Fibroblast of skin of back (primary cell): ENCODE measurements around the gene MUC4.
"Not testable (repeated sequence)": the region's sequence is repeated elsewhere in the genome, so short reads cannot be mapped to it uniquely, and the experiment has no call there.

ENCODE experiments used
- DNase-seq: peaks from one replicate; pipeline ENCODE4 v3.0.0-alpha.2; 2013

Gene MUC4

DNA sequence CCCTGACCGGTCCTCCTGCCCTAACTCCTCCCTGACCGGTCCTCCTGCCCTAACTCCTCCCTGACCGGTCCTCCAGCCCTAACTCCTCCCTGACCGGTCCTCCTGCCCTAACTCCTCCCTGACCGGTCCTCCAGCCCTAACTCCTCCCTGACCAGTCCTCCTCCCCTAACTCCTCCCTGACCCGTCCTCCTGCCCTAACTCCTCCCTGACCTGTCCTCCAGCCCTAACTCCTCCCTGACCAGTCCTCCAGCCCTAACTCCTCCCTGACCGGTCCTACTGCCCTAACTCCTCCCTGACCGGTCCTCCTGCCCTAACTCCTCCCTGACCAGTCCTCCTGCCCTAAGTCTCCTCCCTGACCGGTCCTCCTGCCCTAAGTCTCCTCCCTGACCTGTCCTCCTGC lies 98.6 kb downstream of the MUC4 start:
- not testable (repeated sequence) for DNase-seq

DNA sequence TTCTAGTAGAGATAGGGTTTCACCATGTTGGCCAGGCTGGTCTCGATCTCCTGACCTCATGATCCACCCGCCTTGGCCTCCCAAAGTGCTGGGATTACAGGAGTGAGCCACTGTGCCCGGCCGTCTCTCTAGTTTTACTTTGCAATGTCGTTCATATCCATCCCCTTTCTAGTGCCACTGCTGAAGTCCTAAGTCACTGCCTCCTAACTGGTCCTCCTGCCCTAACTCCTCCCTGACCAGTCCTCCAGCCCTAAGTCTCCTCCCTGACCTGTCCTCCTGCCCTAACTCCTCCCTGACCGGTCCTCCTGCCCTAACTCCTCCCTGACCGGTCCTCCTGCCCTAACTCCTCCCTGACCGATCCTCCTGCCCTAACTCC lies 99.2 kb downstream of the MUC4 start:
- not testable (repeated sequence) for DNase-seq

DNA sequence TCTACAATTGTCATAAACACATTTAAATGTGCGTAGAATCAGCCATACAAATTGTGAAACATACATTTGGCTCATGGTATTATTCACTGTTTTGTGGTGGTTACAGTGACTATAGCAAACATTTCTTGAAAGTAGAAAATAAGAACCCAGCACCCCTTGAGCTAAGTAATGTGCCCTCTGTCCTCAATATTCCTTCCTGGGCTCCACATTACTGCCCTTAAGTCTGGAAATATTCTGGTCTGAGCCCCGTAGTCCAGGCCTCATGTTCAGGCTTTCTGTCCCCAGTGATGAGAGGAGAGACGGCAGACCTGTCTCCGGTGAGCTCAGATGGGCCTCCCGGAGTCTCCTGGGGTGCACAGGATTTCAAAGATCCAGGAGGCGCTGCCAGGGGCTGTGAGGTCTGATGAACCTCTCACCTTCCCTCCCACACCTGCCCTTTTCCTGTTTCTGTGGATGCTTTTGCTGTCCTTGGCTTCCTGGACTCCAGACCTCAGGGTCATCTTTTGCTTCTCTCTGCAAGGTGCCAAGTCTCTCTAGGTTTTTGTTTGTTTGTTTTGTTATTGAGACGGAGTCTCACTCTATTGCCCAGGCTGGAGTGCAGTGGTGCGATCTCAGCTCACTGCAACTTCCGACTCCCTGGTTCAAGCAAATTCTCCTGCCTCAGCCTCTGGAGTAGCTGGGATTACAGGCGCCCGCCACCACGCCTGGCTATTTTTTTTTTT lies 99.8 kb downstream of the MUC4 start:
- DNase-seq = no peak

DNA sequence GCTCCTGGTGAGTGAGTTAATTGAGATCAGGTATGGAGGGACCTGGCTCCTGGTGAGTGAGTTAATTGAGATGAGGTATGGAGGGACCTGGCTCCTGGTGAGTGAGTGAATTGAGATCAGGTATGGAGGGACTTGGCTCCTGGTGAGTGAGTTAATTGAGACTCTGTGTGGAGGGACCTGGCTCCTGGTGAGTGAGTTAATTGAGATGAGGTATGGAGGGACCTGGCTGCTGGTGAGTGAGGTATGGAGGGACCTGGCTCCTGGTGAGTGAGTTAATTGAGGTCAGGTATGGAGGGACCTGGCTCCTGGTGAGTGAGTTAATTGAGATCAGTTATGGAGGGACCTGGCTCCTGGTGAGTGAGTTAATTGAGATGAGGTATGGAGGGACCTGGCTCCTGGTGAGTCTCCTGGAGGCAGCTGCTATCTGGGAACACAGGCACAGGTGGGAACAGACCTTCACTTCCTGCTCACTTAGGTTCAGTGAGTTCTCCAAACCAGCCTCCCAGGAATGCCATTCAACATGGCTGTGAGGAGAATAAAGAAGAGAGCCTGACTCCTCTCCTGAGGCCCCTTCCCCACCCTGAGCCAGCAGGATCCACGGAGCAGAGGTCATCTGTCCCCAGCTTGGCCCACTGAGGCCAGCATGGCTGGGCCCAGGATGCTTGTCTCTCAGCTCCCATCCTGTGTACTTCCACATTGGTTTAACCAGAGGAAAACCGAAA lies 100.5 kb downstream of the MUC4 start:
- not testable (repeated sequence) for DNase-seq

DNA sequence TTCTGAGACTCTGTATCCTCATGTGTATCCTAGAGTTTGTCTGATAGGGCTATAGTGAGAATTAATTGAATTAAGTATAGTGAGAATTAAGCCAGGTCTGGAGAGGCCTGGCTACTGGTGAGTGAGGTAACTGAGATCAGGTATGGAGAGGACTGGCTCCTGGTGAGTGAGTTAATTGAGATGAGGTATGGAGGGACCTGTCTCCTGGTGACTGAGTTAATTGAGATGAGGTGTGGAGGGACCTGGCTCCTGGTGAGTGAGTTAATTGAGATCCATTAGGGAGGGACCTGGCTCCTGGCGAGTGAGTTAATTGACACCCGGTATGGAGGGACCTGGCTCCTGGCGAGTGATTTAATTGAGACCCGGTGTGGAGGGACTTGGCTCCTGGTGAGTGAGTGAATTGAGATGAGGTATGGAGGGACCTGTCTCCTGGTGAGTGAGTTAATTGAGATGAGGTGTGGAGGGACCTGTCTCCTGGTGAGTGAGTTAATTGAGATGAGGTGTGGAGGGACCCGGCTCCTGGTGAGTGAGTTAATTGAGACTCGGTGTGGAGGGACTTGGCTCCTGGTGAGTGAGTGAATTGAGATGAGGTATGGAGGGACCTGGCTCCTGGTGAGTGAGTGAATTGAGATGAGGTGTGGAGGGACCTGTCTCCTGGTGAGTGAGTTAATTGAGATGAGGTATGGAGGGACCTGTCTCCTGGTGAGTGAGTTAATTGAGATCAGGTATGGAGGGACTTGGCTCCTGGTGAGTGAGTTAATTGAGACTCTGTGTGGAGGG lies 101.4 kb downstream of the MUC4 start:
- not testable (repeated sequence) for DNase-seq

DNA sequence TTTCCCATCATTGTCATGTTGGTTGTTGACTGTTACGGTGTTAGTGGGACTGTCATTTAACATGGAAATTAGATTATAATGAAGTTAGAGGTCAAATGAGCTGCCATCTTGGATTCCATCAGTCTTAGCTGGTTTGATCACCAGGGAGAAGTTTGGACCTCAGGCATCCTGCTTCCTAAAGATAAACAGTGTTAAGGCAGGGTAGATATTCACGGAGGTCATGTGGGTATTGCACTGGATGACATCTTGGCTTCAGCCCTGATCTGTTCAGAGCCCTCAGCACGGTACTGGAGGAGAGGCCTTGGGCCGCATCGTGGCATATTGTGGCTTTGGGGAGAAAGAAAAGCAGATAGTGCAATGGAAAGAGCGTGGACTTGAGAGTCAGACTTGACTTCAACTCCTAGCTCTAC lies 102.0 kb downstream of the MUC4 start:
- no peak for DNase-seq

DNA sequence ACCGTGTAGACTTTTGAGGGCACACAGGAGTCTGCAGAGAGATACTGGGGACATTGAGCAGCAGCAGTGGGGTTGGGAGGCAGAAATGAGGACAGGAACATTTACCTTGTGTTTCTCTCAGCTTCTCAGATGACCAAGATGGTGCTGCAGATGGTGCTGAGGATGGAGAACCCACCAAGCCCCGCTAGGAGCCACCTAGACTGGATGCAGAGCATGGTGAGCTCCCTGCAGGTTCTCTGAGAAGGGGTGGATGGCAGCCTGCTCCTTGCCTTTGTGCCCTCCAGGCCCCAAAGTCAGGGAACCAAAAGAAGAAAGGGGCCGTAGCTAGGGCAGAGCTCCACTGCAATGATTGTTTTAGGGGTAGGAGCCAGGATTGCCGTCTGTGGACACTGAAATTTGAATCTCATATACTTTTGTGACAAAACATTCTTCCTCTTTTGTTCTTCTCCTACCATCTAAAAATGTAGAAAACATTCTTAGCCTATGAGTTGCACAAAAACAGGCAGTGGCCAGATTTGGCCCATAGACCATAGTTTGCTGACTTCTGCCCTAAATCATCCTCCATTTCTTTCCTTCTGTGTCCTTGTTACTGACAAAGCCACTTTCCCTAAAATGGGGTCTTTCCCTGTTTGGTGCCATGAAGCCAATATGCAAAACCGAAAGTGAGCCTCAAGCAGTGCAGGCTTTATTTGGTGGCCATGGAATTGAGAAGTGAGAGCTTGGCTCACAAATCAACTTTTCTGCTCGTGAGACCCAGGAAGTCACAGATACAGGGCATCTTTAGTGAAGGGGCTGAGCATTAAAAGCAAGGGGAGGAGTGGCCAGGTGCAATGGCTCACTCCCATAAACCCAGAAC lies 102.9 kb downstream of the MUC4 start:
- no peak for DNase-seq

DNA sequence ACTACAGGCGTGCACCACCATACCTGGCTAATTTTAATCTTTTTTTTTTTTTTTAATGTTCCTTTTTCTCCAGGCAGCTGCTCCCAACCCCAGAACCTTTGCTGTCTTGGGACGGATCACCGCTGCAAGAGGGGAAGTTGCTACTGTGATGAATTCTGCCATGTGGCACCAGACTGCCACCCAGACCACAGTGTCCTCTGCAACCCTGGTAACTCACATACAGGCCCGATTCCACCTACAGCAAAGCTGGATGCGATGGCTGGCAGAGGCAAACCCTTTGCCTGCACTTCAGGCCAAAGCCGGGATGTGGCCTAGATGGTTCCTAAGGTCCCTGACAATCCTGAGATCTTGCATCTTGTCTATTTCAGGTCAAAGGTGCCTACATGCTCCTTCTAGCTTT lies 103.7 kb downstream of the MUC4 start:
- no peak for DNase-seq

DNA sequence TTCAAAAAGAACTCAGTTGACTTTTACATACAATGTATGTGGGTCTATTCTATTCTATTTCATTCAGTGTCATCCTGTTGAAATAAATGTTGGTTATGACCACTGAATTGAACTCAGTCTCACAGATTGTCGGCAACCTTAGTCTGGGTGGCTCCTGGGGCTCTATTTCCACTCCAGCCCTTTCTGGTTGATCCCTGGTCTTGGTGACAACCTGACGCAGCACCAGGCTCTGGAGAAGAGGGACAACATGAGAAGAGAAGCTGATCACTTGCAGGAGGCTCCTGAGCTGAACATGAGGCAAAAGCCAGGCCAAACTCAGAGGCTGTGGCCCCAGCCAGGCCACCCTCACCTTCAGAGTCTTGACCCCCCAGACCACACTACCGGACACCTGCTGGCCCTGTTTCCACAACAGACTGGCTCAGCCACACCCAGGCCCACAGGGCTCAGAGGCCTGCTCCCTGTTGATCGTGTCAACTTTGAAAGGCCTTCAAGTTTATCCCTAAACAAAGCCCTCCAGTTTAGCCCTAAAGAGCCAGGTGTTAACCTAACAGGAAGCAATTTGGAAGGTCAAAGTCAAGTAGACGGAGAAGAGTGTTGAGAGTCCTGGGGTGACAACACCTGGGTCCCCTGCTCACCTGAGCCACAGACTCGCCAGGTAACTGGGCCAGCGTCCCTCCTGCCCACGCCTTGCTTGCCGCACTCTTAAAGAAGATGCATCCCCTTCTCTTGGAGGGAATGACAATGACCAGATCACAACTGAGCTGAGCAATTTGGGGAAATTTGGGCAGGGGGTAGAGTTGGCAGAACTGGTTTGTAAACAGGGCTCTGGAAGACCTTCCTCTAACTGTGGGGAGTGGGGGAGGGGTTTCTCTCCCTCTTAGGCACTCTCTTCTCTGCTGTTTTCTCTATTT lies 106.4 kb downstream of the MUC4 start:
- DNase-seq = no peak

DNA sequence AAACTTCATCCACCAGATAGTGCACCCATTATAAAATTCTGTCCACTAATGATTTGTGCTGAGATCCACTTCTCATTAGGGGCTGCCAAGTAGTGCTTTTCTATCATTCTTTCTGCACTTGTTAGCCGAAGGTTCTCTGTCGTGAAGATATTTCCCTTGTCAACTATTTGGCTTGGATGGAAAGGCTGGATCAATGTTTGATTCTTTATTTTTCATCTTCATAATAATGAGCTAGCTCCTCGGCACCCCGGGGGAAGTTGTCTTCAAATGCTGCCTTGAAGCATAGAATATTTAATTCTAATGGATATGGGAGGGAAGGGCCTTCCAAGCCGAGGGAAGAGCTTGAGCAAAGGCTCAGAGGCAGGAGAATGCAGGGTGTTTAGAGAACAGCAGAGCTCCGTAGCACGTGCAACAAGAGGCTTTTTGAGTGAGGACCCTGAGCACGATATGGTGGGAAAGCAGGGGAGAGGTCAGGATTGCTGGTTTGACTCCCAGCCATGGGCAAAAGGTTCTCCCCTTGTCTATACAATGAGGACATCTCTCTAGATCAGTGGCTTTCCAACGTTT lies 107.2 kb downstream of the MUC4 start:
- DNase-seq = no peak

DNA sequence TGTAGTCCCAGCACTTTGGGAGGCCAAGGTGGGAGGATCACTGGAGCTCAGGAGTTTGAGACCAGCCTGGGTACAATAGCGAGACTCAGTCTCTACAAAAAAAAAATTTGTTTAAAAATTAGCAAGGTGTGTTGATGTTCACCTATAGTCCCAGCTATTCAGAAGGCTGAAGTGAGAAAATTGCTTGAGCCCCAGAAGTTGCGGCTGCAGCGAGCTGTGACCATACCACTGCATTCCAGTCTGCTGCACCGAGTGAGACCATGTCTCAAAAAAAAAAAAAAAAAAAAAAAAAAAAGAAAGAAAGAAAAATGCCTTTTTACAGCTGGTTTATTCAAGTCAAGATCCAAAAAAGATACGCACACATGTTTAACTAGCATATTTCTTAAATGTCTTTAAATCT lies 108.0 kb downstream of the MUC4 start:
- DNase-seq = no peak

DNA sequence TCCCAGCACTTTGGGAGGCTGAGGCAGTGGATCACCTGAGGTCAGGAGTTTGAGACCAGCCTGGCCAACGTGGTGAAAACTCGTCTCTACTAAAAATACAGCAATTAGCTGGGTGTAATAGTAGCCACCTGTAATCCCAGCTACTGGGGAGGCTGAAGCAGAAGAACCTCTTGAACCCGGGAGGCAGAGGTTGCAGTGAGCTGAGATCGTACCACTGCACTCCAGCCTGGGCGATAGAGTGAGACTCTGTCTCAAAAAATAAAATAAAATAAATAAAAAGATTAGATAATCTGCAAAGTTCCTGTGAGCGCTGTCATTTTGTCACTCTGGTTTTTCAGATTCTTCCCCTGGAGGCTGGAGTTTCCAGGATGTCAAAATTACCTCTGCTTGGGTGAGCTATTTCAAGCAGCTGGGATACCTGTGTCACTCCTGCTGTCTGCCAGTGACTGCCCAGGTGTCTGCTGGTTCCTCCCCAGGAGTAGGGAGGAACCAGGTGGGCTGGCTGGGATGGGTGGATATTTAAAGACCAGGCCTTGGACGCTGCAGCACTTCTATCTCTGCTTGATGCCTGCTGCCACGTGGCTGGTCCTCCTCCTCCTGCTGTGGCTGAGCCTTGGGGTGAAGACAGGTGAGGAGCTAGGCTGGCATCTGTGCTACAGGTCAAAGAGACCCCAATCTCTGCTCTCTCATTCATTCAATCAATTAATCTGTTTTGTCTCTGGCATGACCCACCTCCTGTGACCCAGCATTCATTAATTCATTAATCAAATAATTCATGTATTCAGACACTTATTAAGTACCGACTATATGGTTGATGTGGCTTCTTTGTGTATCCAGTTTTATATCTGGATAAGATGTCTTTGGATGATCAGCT lies 110.5 kb downstream of the MUC4 start:
- no peak for DNase-seq

DNA sequence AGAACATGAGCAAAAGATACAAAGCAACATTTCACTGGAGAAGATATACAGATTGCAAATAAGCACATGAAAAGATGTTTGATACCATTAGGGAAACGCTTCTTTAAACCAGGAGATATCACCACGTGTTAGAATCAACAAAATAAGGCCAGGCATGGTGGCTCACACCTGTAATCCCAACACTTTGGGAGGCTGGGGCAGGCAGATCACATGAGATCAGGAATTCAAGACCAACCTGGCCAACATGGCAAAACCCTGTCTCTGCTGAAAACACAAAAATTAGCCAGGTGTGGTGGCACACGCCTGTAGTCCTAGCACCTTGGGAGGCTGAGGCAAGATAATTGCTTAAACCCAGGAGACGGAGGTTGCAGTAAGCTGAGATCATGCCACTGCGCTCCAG lies 111.4 kb downstream of the MUC4 start:
- no peak for DNase-seq

DNA sequence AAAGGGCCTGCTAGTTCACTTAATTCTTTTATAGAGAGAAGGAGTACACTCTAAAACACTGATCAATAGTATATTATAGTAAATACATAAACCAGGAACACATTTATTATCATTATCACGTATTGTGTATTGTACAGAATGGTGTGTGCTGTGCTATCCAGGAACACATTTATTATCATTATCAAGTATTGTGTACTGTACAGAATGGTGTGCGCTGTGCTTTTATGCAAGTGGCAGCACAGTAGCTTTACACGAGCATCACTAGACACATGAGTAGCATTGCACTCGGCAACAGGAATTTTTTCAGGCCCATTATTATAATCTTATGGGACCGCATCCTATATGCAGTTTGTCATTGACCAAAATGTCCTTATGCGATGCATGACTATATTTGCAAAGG lies 111.9 kb downstream of the MUC4 start:
- no peak for DNase-seq

DNA sequence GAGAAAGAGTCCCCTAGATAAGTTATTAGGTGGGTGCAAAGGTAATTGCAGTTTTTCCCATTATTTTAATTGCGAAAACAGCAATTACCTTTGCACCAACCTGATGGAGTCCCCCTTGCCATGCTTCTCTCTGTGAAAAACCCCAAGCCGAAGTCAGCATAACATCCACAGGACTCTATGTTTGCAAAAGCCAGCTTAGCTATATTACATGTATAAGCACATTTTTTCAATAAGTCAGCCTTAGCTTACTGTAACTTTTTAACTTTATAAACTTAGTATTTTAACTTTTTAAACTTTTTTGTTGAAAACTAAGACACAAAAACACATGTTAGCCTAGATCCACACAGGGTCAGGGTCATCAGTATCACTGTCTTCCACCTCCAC lies 112.3 kb downstream of the MUC4 start:
- DNase-seq = no peak

DNA sequence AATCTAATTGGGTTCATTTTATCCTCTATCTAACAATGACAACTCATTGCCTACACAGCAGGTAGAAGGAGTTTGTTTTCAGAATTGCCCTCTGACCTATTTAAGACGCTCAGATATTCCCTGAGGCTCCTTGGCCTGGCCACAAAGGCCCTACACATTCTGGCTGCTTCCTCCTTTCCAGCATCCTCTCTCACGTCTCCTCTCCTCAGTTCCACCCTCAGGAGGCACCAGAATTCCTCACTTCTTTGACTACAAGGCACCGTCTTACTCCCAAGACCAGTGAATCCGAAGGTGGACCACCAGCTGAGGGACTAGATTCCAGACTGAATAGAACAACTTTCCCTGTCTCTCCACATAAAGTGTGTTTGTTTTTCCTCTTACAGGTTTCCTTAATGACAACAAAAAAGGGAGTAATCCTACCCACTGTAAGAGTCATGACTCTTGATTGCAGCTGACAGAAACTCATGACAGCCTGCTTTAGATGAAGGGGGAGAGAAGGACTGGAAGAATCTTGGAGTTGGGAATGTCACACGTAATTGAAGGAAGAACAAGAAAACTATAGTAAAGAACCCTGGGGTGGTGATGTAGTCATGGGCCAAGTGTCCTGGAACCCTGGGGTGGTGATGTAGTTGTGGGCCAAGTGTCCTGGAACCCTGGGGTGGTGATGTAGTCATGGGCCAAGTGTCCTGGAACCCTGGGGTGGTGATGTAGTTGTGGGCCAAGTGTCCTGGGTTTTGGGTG lies 112.9 kb downstream of the MUC4 start:
- DNase-seq = peak; percentile 48

DNA sequence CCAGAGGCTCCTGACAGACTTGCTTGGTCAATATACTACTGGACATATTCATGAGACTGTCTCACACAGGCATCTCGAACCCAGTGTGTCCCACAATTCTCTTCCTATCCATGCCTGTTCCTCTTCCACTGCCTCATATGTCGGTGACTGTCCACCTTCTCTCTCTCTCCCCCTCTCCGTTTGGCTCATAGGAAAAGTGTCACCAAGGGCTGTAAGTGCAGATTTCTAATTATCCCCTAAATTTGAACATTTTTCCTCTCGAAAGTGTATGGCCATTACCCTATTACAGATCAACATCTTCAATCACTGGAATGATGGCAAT lies 113.4 kb downstream of the MUC4 start:
- no peak for DNase-seq

DNA sequence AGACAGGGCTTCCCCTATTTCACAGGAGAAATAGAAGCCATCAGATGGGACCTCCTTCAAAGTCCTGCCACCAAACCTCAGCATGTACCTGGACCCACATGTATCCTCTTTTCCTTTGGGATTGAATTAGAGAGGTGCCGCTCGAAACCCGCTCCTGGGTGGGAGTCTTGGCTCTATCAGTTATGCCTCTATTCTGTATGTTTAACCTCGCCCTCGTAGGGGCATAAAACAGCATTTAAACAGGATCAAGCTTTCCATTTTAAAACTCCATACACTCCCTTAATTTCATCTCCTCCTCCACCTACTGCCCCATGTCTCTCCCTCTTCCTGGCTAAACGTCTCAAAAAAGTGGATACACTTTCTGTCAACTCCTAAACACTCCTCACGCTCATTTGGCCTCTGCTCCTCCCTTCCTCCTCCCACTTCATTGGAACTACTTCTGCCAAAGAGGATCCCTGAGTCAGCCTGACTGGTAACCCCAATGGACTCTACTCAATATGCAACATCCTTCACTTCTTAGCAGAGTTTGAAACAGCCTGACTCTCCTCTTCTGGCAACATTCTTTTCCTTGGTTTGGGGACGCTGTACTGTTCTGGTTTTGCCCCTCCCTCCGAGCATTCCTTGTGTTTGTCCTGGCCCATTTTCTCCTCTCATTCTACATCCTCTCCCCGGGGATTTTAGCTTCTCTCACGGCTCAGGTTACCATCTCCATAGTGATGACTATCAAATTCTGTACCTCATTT lies 114.0 kb downstream of the MUC4 start:
- peak; percentile 94 for DNase-seq
